Left ventricle myocardium inferior (tissue), 1 donor: ENCODE data around the gene COQ10A. TPM values are rescaled to one million over a fixed set of nuclear protein-coding genes. Genes with fewer than 3 reads are reported as not detected.

Experiments
- DNase-seq: peaks from one replicate; pipeline ENCODE4 v3.0.0-alpha.2; 2020
- H3K27ac ChIP-seq: fragments of 200-600 bp; replicated peaks from 2 replicates; pipeline ENCODE4 v1.8.0; 2021
- H3K27me3 ChIP-seq: fragments of 200-600 bp; 2 replicates; pipeline ENCODE4 v1.8.0; 2021; ENCODE audit warnings: low read depth
- H3K36me3 ChIP-seq: fragments of 200-600 bp; 2 replicates; pipeline ENCODE4 v1.8.0; 2021
- H3K4me1 ChIP-seq: fragments of 200-600 bp; 2 replicates; pipeline ENCODE4 v1.8.0; 2021
- H3K4me3 ChIP-seq: fragments of 200-600 bp; 2 replicates; pipeline ENCODE4 v1.8.0; 2021; ENCODE audit warnings: mild to moderate bottlenecking, moderate library complexity
- H3K9me3 ChIP-seq: fragments of 200-600 bp; replicated peaks from 2 replicates; pipeline ENCODE4 v1.8.0; 2021
- CTCF ChIP-seq: fragments of 200-600 bp; IDR thresholded peaks from 2 replicates; pipeline ENCODE4 v1.8.0; 2021; ENCODE audit warnings: antibody characterized with exemption, mild to moderate bottlenecking, borderline replicate concordance
- intact Hi-C: fragments of 100-400 bp; cut with micrococcal nuclease; formaldehyde crosslinking; loops from one replicate; pipeline ENCODE4 v1.11.0; 2022
- total RNA-seq: library from RNA; stranded (reverse); fragmentation: NEBNext Ultra II Directional; extraction: Animal tissue kit (Norgen Biotek cat#: 25700); gene quantifications from one replicate; pipeline ENCODE4 v1.2.1, GENCODE V29; 2021
- donor health status: DM: no; HTN: yes; CAD: no; lungs with severe emphysema.

Gene COQ10A
- total RNA-seq, 1 donor from 2014 or later = 203 TPM

GRCh38 chr12:56256326-56256960, 10.3 kb upstream of the COQ10A start:
- peak overlapping the region; percentile 98 for H3K4me3 ChIP-seq
- DNase-seq = no peak
- no peaks in the 10 kb centered on the region for H3K27me3 ChIP-seq
- no peaks in the 10 kb centered on the region for H3K9me3 ChIP-seq
- TF ChIP-seq CTCF = no peak
- peaks cover 53% of the 10 kb centered on the region for H3K36me3 ChIP-seq
- intact Hi-C loops = no loop called here
- H3K27ac ChIP-seq = no peak overlapping the region
- H3K4me1 ChIP-seq = peaks cover 37% of the 10 kb centered on the region

DNA sequence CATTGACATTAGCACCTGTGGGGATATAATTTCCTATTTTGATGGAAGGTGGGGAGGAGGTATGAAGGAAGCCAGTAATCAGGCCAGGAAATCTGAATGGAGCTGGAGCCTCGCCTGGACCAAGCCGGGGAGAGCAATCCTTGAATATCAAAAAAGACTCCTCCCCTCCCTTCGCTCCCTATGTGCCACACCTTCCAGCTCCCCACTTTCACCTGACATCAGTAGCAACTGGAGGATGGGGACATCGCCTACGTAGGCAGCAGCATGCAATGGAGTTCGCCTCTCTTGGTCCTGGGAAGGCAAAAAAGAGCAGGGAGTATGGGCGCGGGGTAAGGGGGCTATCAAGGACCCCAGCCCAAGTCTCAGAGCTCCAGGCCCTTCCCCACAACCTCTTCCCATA, 9.7 kb upstream of the COQ10A start:
- intact Hi-C loops = no loop called here
- H3K4me1 ChIP-seq = peaks cover 37% of the 10 kb centered on the region
- TF ChIP-seq CTCF = no peak
- peak overlapping the region; percentile 98 for H3K4me3 ChIP-seq
- H3K27me3 ChIP-seq = no peaks in the 10 kb centered on the region
- H3K36me3 ChIP-seq = peaks cover 46% of the 10 kb centered on the region
- H3K9me3 ChIP-seq = no peaks in the 10 kb centered on the region
- peak overlapping the region; percentile 97 for H3K27ac ChIP-seq
- DNase-seq = no peak

DNA sequence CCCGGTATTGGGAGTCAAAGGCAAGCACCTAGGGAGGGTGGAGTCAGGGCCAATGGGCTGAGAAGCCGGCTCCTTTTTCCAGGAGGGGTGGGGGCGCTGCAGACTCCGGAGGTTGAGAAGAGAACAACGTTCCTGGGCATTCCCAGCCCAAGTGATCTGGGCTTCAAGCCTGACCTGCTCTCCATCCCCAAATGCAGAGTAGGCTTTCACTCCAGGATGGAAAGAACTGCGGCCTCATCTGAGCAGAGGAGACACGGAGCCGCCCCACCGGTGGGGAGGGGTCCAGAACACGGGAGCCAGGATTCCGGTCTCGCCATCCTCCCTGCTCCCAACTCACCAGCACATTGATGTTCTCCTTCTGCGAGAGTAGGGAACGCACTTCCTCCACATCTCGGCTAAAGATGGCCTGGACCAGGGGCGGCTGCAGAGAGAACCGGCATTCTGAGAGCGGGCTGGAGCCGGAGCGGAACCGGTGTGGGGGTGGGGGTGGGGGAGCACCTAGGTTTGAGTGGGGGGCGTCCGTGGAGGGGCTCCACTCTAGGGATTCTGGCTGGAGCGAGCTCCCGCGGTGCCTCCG, 9.2 kb upstream of the COQ10A start:
- no peak for TF ChIP-seq CTCF
- Histone ChIP-seq H3K4me1 (peaks cover 37% of the 10 kb centered on the region), H3K9me3 (no peaks in the 10 kb centered on the region), H3K4me3 (peak overlapping the region; percentile 98), H3K36me3 (peaks cover 41% of the 10 kb centered on the region), H3K27ac (peak overlapping the region; percentile 97), H3K27me3 (no peaks in the 10 kb centered on the region)
- no peak for DNase-seq
- intact Hi-C loops = no loop called here

- peaks cover 37% of the 10 kb centered on the region for H3K4me1 ChIP-seq
- H3K36me3 ChIP-seq = peaks cover 35% of the 10 kb centered on the region
- H3K27me3 ChIP-seq = no peaks in the 10 kb centered on the region
- TF ChIP-seq CTCF = peak; percentile 93
- DNase-seq = peak; percentile 81
- H3K4me3 ChIP-seq = peak within 1 kb of the TSS; percentile 98
- peak within 1 kb of the TSS; percentile 97 for H3K27ac ChIP-seq
- no peaks in the 10 kb centered on the region for H3K9me3 ChIP-seq
- intact Hi-C loops = no loop called here
Observed at GRCh38 chr12:56258068-56258819, 8.5 kb upstream of the COQ10A start, which contains the start of gene ANKRD52. Gene ANKRD52 (minus strand): TSS chr12:56258384. CDS start chr12:56258269, 115 bp downstream.

DNA sequence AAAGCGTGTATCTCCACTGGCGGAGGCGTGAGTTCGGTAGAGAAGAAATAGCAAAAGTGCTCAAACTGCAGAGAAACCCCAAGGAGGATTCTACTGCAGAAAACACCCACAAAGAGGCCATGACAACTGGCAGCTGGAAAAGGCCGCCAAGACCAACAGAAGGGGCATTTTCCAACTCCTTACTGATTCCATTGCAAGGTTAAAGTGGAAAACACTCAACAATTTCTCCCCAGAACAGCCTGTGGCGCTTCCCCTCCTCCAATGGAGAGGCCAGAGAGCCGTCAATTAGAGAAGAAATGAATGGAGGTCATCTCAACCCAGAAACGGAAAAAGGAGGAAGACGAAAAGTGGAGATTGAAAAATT, 7.9 kb upstream of the COQ10A start:
- DNase-seq = no peak
- peaks cover 29% of the 10 kb centered on the region for H3K36me3 ChIP-seq
- intact Hi-C loops = no loop called here
- TF ChIP-seq CTCF = no peak
- H3K27ac ChIP-seq = peak overlapping the region; percentile 97
- H3K4me3 ChIP-seq = peak overlapping the region; percentile 98
- H3K9me3 ChIP-seq = no peaks in the 10 kb centered on the region
- peaks cover 37% of the 10 kb centered on the region for H3K4me1 ChIP-seq
- no peaks in the 10 kb centered on the region for H3K27me3 ChIP-seq
